Cardiac muscle cell (in vitro differentiated cells and primary cell): ENCODE data around the gene PLXND1. TPM values are rescaled to one million over a fixed set of nuclear protein-coding genes. Genes with fewer than 3 reads are reported as not detected.

Source experiments
- DNase-seq, 2 donors: peaks; one replicate each; pipeline versions ENCODE4 v3.0.0 to v3.0.0-alpha.2; 2010 to 2017; ENCODE audit warnings: low read depth in 1 of 2, low spot score in 1 of 2
- H3K27ac ChIP-seq: fragments of 200-600 bp; sonication (generic); 2 replicates; pipeline ENCODE4 v1.5.1; 2016
- H3K27me3 ChIP-seq: fragments of 200-600 bp; sonication (generic); 2 replicates; pipeline ENCODE4 v1.6.0; 2016; ENCODE audit warnings: control low read depth
- H3K36me3 ChIP-seq: fragments of 200-600 bp; sonication (generic); 2 replicates; pipeline ENCODE4 v1.5.1; 2016; ENCODE audit warnings: control low read depth
- H3K4me1 ChIP-seq: fragments of 200-600 bp; sonication (generic); 2 replicates; pipeline ENCODE4 v1.8.1; 2017; ENCODE audit warnings: low read depth, mild to moderate bottlenecking, mixed run types
- H3K4me3 ChIP-seq: fragments of 200-600 bp; sonication (generic); 2 replicates; pipeline ENCODE4 v1.5.1; 2016; ENCODE audit warnings: mild to moderate bottlenecking
- H3K9me3 ChIP-seq: fragments of 200-600 bp; sonication (generic); 2 replicates; pipeline ENCODE4 v1.5.1; 2017; ENCODE audit warnings: low read depth, mild to moderate bottlenecking, control low read depth
- CTCF ChIP-seq: IDR thresholded peaks from 2 replicates; pipeline ENCODE4 v1.5.1; 2012; ENCODE audit warnings: low read depth, mild to moderate bottlenecking, low read length
- polyA plus RNA-seq: library from polyadenylated mRNA; unstranded; fragments of >200 nt; fragmentation: Nextera tagmentation; extraction: Ambion mirVana; gene quantifications from 2 replicates; pipeline ENCODE4 v1.2.1, GENCODE V29; 2016
- total RNA-seq: library from RNA; depleted of rRNA; stranded (reverse); fragments of >200 nt; gene quantifications from 2 replicates; pipeline ENCODE4 v1.2.3, GENCODE V29; 2016

PLXND1 gene
- total and polyA plus RNA-seq, 2 experiments from 2014 or later: 15.0 to 56.5 TPM

- Histone ChIP-seq H3K27me3 (no peaks in the 10 kb centered on the region), H3K27ac (no peak overlapping the region), H3K4me1 (no peaks in the 10 kb centered on the region), H3K9me3 (no peaks in the 10 kb centered on the region), H3K4me3 (no peak overlapping the region), H3K36me3 (no peaks in the 10 kb centered on the region)
- TF ChIP-seq CTCF: no peak
- no peak for DNase-seq
Measured at GRCh38 chr3:129585949-129586657, 20.4 kb downstream of the PLXND1 start.

GRCh38 chr3:129584631-129585030, 21.8 kb downstream of the PLXND1 start:
- no peak for TF ChIP-seq CTCF
- no peak for DNase-seq
- Histone ChIP-seq H3K27me3 (no peaks in the 10 kb centered on the region), H3K9me3 (no peaks in the 10 kb centered on the region), H3K36me3 (no peaks in the 10 kb centered on the region), H3K4me3 (no peak overlapping the region), H3K27ac (no peak overlapping the region), H3K4me1 (no peaks in the 10 kb centered on the region)

GRCh38 chr3:129583289-129583688, 23.2 kb downstream of the PLXND1 start:
- no peak for DNase-seq
- Histone ChIP-seq H3K4me1 (no peaks in the 10 kb centered on the region), H3K9me3 (no peaks in the 10 kb centered on the region), H3K36me3 (no peaks in the 10 kb centered on the region), H3K27ac (no peak overlapping the region), H3K4me3 (no peak overlapping the region), H3K27me3 (no peaks in the 10 kb centered on the region)
- no peak for TF ChIP-seq CTCF

GRCh38 chr3:129582799-129583198, 23.7 kb downstream of the PLXND1 start:
- TF ChIP-seq CTCF: no peak

GRCh38 chr3:129581623-129582022, 24.9 kb downstream of the PLXND1 start:
- no peaks in the 10 kb centered on the region for H3K27me3 ChIP-seq
- no peak for TF ChIP-seq CTCF
- no peaks in the 10 kb centered on the region for H3K36me3 ChIP-seq
- no peak overlapping the region for H3K27ac ChIP-seq
- H3K4me3 ChIP-seq: no peak overlapping the region
- no peaks in the 10 kb centered on the region for H3K4me1 ChIP-seq
- no peaks in the 10 kb centered on the region for H3K9me3 ChIP-seq
- DNase-seq: no peak

More at GRCh38 chr3:129582799-129583198, 23.7 kb downstream of the PLXND1 start:
- Histone ChIP-seq H3K27ac (no peak overlapping the region), H3K4me3 (no peak overlapping the region), H3K36me3 (no peaks in the 10 kb centered on the region), H3K27me3 (no peaks in the 10 kb centered on the region), H3K4me1 (no peaks in the 10 kb centered on the region), H3K9me3 (no peaks in the 10 kb centered on the region)
- DNase-seq: no peak
